ENCODE data around the gene LRIG1. TPM values are rescaled to one million over a fixed set of nuclear protein-coding genes. Genes with fewer than 3 reads are reported as not detected.

Gene LRIG1, protein sequence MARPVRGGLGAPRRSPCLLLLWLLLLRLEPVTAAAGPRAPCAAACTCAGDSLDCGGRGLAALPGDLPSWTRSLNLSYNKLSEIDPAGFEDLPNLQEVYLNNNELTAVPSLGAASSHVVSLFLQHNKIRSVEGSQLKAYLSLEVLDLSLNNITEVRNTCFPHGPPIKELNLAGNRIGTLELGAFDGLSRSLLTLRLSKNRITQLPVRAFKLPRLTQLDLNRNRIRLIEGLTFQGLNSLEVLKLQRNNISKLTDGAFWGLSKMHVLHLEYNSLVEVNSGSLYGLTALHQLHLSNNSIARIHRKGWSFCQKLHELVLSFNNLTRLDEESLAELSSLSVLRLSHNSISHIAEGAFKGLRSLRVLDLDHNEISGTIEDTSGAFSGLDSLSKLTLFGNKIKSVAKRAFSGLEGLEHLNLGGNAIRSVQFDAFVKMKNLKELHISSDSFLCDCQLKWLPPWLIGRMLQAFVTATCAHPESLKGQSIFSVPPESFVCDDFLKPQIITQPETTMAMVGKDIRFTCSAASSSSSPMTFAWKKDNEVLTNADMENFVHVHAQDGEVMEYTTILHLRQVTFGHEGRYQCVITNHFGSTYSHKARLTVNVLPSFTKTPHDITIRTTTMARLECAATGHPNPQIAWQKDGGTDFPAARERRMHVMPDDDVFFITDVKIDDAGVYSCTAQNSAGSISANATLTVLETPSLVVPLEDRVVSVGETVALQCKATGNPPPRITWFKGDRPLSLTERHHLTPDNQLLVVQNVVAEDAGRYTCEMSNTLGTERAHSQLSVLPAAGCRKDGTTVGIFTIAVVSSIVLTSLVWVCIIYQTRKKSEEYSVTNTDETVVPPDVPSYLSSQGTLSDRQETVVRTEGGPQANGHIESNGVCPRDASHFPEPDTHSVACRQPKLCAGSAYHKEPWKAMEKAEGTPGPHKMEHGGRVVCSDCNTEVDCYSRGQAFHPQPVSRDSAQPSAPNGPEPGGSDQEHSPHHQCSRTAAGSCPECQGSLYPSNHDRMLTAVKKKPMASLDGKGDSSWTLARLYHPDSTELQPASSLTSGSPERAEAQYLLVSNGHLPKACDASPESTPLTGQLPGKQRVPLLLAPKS
- total RNA-seq (ENCODE audit: insufficient read depth, low replicate concordance), result 27.9 TPM

DNA sequence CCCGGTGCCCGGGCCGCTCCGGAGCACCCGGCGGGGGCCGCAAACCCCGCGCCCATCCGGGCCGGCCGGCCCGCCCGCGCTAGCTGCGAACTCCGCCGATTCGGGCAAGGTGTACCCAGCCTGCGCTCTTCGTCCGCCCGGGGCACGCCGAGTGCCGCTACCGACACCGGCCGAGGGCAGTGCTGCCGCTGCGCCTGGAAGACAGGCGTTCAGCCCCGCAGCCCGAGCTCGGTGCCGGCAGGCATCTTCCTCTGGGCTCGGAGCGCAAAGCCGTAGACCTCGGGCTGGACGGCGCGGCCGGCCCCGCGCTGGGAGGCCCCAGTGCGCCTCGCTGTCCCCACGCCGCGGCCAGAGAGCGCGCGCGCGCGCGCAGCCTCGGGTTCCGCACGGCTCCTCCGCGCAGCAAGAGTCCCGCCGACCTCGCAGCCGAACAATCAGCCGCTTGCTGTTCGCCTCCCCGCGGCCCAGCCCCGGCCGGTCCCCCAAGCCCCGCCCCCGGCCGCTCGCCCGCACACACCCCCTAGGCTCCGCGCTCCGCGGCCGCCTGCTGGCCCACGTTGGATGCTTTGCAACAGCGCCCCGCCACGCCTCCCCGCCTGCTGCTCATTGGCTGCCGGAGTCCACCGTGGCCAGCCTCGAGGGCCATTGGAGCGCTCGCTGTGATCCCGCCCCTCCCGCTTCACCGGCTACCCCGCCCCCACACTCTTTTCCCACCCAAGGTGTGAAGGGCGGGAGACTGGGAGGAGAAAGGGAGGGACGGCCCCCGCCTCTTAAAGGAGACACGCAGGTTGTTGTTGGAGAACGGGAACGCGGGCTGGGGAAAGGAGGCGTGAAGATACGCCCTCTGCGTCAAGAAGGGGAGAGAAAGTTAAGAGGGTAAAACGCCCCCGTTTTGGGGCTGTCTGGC, at the start of gene LRIG1:
TSS of gene LRIG1 (minus strand) at position 447 of the 907 bp plus-strand sequence. CDS start 615 bp downstream, outside the sequence.
- DNase-seq (ENCODE audit: low spot score), result peak; percentile 99

DNA sequence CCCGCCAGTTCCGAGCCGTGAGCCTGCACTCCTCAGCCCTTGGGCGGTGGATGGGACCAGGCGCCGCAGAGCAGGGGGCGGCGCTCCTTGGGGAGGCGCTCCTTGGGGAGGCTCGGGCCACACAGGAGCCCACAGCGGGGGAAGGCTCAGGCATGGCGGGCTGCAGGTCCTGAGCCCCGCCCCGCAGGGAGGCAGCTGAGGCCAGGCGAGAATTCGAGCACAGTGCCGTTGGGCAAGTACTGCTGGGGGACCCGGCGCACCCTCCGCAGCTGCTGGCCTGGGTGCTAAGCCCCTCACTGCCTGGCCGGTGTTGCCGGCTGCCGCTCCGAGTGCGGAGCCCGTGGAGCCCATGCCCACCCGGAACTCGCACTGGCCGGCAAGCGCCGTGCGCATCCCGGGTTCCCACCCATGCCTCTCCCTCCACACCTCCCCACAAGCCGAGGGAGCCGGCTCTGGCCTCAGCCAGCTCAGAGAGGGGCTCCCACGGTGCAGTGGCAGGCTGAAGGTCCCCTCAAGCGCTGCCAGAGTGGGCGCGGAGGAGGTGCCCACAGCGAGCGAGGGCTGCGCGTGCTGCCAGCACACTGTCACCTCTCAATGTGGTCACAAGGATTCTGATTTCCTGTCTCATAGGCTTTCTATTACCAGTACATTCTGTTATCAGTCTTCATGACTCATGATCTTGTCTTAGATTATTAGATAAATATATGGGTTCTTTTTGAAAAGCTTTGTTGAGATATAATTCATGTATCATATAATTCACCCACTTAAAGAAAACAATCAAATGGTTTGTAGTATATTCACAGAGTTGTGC, 44.0 kb upstream of the LRIG1 start:
- DNase-seq (ENCODE audit: low spot score), result no peak

DNA sequence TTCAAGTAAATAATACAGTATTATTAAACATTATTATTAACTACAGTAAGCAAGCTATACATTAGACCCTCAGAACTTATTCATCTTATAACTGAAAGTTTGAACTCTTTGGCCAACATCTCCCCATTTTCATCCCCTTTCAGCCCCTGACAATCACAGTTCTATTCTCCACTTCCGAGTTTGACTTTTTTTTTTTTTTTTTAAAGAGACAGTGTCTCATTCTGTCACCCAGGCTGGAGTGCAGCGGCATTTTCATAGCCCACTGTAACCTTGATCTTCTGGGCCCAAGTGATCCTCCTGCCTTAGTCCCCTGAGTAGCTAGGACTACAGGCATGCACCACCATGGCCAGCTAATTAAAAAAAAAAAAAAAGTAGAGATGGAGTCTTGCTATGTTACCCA, 41.3 kb upstream of the LRIG1 start:
- DNase-seq (ENCODE audit: low spot score), result no peak

DNA sequence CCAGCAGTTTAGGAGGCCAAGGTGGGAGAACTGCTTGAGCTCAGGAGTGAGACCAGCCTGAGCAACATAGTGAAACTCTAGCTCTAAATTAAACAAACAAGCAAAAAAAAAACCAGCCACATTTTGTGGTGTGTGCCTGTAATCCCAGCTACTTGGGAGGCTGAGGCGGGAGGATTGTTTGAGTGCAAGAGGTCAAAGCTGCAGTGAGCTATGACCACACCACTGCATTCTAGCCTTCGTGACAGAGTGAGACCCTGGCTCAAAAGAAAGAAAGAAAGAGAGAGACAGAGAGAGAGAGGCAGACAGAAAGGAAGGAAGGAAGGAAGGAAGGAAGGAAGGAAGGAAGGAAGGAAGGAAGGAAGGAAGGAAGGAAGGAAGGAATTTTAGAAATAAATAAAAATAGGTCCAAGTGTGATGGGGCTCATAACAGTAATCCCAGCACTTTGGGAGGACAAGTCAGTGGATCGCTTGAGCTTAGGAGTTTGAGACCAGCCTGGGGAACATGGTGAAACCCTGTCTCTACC, 38.7 kb upstream of the LRIG1 start:
- no peak for DNase-seq (ENCODE audit: low spot score)

DNA sequence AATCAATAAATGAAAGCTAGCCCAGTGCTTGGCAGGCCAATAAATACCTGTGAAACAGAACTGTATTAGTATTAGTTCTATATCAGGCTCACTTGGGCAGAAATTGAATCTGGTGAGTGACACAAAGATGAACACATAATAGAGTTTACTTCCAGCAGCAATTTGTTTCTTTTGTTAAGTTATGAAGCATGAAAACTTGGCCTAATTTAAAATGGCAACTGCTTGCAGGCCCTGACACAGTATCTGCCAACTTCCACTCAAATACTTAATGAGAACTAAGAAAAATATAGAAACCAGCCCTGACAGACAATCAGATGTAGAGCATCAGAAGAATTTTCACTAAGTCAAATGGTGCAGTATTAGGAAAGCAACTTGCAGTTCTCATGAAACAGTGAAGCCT, 37.6 kb upstream of the LRIG1 start:
- DNase-seq (ENCODE audit: low spot score), result no peak

DNA sequence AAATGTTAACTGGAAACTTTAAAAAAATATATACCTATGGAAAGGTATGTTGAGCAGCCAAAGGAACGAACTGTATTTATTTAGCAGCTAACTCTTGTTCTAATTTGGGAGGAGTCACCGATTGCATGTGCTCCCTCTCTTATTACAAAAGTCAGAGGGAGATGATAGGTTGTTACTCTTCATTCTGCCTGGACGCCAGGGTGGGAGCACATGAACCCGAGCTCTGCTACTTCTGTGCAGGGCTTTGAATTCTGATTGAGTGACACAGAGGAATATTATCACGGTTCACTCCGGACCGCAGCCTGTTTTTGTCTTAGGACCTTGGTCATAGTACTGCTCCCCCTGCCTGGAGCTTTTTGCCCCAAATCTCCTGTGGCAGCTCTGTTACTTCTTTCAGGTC, 36.9 kb upstream of the LRIG1 start:
- DNase-seq (ENCODE audit: low spot score), result no peak

DNA sequence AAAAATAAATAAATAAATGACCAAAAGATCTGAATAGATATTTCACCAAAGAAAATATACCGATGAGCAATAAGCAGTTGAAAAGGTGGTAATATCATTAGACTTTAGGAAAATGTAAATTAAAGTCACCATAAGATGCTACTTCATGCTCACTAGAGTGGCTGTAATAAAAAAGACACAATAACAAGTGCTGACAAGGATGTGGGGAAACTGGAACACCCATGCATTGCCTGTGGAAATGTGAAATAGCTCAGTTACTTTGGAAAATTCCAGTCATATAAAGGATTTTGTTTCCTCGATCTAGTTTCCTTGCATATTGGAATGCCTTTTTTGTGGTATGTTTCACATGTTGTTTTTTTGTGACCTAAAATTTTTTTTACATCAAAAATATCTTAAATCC, 36.0 kb upstream of the LRIG1 start:
- no peak for DNase-seq (ENCODE audit: low spot score)

DNA sequence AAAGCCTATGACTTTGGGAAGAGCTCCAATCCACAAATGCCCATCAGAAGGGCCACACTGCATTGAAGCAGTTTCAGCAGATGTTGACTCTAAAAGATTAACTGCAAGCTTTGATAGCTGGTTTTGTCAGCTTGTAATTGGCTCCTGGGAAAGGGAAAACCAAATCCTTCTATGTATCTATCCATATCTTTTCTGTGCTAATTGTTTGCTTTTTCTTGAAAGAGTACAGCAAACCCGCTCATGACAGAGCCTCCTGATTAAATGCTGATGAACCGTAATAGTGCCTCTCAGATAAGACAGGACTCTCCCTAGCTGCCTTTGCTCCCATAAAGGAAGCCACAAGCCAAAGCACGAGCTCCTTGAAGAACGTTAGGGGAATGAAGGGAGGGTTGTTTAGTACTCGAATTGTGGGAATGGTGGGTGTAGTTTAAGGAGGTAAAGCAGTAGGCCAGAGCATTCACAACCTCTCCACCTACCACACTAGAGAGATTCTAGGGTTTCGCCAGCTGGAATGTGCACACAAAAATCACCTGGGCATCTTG, 33.6 kb upstream of the LRIG1 start:
- no peak for DNase-seq (ENCODE audit: low spot score)

DNA sequence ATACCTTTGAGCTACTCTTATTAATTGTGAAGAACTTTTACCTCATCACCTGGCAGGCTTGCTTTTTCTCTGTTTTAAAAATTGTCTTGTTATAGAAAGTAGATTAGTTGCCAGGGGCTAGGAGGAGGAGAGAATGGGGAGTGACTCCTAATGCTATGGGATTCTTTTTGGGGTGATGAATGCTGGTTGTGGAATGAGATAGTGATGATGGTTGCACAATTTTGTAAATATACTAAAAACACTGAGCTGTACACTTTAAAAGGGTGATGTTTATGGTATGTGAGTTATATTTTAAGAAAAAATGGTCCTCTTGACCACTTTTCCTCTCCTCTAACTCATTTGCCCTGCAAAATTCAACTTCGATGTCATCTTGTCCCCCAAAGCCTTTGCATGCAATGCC, 31.8 kb upstream of the LRIG1 start:
- no peak for DNase-seq (ENCODE audit: low spot score)

DNA sequence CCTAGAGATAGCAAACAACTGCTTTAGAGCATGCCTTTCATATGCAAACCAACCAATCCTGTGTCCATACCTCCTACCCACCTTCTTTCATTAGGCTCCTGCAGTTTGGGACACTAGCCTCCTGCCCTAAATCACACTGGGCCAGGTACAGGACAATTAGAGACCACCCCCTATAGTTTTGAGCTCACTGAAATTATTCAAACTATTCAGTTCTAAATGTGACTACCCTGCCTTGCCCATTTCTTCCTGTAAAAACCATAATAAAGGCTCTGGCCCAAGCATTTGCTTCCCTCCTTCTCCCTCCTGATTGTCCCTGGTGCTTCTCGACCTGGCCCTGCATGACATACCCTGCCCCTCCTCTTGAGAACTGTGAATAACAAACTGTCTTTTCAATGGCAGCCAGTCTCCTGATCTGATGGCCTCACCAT, 31.4 kb upstream of the LRIG1 start:
- DNase-seq (ENCODE audit: low spot score), result no peak

DNA sequence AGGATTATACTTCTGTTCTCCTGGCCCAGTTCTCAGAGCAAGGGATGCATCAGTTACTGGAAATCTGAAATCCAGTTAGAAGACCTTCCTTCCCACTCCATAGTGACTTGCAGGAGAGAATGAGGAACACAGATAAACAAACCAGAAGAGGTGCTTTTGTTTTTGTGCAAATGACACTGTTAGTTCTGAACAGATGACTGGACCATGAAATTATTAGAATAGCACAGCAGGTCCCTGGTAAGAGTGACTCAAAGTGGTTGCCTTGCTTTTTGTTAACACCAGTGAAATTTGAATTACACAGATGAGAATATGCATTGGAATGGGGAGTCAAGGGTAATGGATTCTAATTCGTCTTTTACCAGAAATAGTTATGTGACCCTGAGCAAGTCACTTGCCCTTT, 30.4 kb upstream of the LRIG1 start:
- no peak for DNase-seq (ENCODE audit: low spot score)

DNA sequence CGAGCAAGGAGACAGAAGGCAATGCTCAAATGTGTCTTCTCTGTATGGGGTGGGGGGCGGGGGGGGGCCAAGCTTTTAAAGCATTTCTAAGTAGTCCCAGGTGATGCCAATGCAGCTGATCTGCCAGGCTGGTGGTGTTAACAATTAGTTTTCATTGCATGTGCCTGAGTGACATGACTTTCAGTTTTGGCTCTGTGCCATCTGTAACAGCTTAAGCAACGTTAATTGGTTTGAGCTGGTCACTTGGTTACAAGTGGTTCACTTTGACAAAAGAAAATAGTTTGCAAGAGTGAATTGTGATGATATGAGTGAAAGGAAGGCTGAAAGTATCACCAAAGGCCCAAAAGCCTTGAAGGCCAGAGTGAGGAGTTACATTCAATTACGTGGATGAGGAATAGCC, 26.4 kb upstream of the LRIG1 start:
- no peak for DNase-seq (ENCODE audit: low spot score)

DNA sequence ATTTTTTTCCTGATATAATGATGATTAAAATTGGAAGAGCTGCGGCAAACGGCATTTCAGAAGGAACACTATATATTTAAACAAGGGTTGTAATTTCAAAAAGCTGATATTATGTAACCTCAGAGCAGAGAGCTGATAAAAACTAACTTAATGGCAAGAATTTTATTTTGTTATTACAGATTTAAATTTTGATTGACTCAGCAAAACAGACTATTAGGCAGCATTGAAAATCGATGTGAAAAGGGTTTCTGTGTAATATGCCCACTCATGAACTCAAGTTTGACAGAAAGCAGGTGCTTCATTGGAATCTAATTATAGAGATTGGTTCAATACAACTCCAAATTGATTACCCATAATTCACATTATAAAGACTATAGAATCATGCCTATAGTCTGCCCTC, 24.9 kb upstream of the LRIG1 start:
- no peak for DNase-seq (ENCODE audit: low spot score)

DNA sequence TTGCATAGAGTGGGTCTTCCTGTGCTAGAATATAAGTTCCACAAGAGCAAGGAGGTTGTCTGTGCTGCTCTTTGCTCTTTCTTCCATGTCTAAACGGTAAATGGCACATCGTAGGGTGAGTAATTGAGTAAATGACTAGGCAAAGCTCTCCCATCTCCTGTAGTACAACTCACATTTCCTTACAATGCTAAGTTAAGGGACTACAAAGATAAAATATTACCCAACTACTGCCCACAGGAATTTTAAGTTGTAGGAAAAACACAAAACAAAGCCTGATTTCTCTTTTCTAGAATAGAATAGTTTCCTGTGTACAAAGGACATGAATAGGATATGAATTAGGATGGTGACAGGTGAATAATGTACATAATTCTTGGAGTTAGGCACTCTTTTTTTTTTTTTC, 19.9 kb upstream of the LRIG1 start:
- no peak for DNase-seq (ENCODE audit: low spot score)

DNA sequence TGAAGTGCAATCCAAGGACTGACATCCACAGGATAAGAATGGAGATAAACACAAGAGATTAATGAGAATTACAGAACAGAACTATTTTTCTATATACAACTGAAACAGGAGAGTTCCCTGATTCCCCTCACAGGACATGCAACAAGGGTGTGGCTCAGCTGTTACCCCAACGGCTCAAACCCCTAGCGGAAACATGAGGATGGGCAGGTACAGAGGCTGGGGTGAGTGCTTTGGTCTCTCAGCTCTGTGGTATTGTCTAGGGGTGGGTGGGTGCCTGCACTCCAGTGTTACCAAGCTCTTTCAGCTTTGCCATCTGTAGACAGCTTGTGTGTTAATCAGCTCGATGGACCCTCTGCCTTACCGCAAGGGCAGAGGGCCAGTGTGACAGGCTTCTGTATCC, 17.8 kb upstream of the LRIG1 start:
- no peak for DNase-seq (ENCODE audit: low spot score)

DNA sequence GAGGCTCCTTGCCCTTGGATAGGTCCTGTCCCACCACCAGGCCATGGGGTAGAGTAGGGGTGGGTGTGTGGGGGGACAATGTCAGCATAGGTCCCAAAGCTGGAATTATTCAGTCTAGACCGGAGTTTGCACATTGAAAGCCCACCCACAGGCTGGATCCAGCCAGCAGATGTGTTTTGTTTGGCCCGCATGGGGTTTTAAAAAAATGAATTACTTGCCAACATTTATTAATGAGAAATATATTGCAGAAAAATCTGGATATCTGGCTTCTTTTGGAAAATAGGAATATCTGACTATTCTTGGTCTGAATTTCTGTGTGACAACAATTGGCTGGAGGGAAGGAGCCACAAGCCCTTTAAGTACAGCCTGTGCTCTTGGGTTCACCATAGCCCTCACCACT, 17.3 kb upstream of the LRIG1 start:
- DNase-seq (ENCODE audit: low spot score), result no peak

DNA sequence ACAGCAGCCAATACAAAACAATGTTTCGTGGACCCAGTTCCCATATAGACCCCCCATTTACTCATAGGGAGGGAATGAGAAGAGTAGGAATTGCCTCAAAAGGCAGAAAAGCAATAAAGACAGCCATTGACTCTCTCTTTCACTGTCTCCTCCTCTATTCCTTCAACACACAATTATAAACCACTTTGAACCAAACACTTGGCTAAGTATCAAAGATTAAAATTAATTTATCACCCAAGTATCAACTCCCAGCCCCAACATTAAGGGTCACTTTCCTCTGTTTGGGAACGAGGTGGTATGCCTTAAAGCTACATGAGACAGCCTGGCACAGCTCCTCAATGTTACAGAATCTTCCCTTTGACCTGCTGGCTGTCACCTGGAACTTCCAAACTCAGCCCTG, 16.4 kb upstream of the LRIG1 start:
- DNase-seq (ENCODE audit: low spot score), result no peak

DNA sequence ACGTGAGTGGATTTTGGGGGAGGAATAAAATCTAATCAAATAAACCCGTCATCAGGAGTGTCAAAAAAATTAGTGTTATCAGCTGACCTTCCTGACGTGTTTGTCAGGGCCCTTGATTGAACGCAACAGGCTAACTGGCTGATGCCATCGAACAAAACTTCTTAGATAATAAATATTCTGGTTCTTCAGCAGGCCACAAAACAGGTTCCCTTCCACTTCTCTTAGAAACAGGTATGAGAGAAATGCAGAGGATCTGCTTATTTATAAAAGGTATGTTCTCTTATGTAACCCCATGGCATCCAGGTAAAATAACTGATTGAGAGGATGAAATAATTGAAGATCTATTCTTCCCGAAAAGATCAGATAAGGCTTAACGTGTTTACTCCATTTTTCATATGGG, 7.6 kb upstream of the LRIG1 start:
- no peak for DNase-seq (ENCODE audit: low spot score)

DNA sequence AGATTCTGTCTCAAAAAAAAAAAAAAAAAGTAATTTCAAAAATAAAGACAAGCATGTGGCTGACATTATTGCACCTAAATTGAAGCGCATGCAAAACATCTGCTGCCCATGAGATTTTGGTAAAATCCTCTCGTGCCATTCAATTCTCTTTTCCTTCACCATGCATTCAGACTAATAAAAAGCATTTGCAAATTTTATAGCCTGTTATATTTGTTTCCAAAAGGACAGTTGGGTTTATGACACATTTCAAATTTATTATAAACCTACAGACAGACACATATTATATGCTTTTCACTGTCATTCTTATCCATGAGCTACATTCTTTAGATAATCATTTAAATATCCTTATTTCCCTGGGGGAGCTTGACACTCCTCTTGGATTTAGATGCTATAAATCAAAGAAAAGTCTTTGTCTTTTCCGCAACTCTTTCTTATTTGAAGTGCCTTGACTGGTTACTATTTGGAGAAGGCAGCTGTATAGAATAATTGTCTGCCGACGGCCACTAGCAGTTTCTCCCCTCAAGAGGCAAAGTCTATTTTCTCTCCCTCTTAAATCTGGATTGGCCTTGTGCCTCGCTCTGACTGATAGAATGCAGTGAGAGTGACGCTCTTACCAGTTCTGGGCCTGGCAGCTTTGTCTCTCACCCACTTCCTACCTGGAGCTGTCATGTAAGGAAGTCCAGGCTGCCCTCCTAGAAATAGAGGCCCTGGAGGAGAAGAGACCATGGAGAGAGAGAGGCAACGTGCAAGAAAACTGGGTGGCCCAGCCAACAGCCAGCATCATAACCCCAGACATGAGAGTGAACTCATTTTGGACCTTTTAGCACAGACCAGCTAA, 6.8 kb upstream of the LRIG1 start:
- DNase-seq (ENCODE audit: low spot score), result peak; percentile 55
